Duodenal mucosa (tissue), 2 donors: ENCODE results near the gene GAGE1.
"Not testable (repeated sequence)": the region's sequence is repeated elsewhere in the genome, so short reads cannot be mapped to it uniquely, and the experiment has no call there.

Experiments
- H3K27ac ChIP-seq: one replicate; pipeline ENCODE4 v1.7.0; 2013; ENCODE audit warnings: low read depth, low read length
- H3K27me3 ChIP-seq, 2 donors: one replicate each; pipeline ENCODE4 v1.7.0; 2013; ENCODE audit warnings: low read length in 2 of 2, control low read depth in 1 of 2; ENCODE audit not compliant: insufficient read depth in 2 of 2, control insufficient read depth in 1 of 2
- H3K36me3 ChIP-seq, 2 donors: one replicate each; pipeline ENCODE4 v1.7.0; 2013; ENCODE audit warnings: low read length in 2 of 2, control low read depth in 1 of 2; ENCODE audit not compliant: insufficient read depth in 2 of 2, control insufficient read depth in 1 of 2
- H3K4me1 ChIP-seq, 2 donors: one replicate each; pipeline ENCODE4 v1.7.0; 2013; ENCODE audit warnings: low read length in 2 of 2, control low read depth in 1 of 2; ENCODE audit not compliant: insufficient read depth in 2 of 2, control insufficient read depth in 1 of 2
- H3K4me3 ChIP-seq, 2 donors: one replicate each; pipeline ENCODE4 v1.7.0; 2013; ENCODE audit warnings: low read length in 2 of 2, low read depth in 1 of 2
- H3K9ac ChIP-seq, 2 donors: one replicate each; pipeline ENCODE4 v1.7.0; 2013; ENCODE audit warnings: low read length in 2 of 2, low read depth in 1 of 2
- H3K9me3 ChIP-seq, 2 donors: one replicate each; pipeline ENCODE4 v1.7.0; 2013; ENCODE audit warnings: low read length in 2 of 2, control low read depth in 1 of 2; ENCODE audit not compliant: control insufficient read depth in 1 of 2

GAGE1 gene

GRCh38 chrX:49598720-49599119 lies at the start of gene GAGE1:
Gene GAGE1 (plus strand): TSS chrX:49599020. CDS start chrX:49600175, 1,155 bp downstream.
- not testable (repeated sequence) for H3K27ac ChIP-seq, H3K4me1 ChIP-seq, H3K36me3 ChIP-seq, H3K9ac ChIP-seq, H3K27me3 ChIP-seq, H3K9me3 ChIP-seq, H3K4me3 ChIP-seq

- H3K4me3 ChIP-seq, H3K27me3 ChIP-seq, H3K27ac ChIP-seq, H3K9me3 ChIP-seq, H3K36me3 ChIP-seq, H3K9ac ChIP-seq, H3K4me1 ChIP-seq: not testable (repeated sequence)
These were observed 47.8 kb upstream of the GAGE1 start, which contains the start of gene GAGE12E for GRCh38 chrX:49550989-49551388. Gene GAGE12E (plus strand): TSS chrX:49551289. CDS start chrX:49552444, 1,155 bp downstream.

- H3K4me1 ChIP-seq, H3K36me3 ChIP-seq, H3K9ac ChIP-seq, H3K27me3 ChIP-seq, H3K27ac ChIP-seq, H3K4me3 ChIP-seq, H3K9me3 ChIP-seq: not testable (repeated sequence)
These were observed 38.3 kb upstream of the GAGE1 start, which contains the start of gene GAGE12F for GRCh38 chrX:49560542-49560941. Gene GAGE12F (plus strand): TSS chrX:49560842. CDS start chrX:49561997, 1,155 bp downstream.

- H3K36me3 ChIP-seq, H3K9ac ChIP-seq, H3K4me3 ChIP-seq, H3K27me3 ChIP-seq, H3K4me1 ChIP-seq, H3K27ac ChIP-seq, H3K9me3 ChIP-seq: not testable (repeated sequence)
These were observed 30.1 kb upstream of the GAGE1 start for GRCh38 chrX:49568728-49569127.

GRCh38 chrX:49569152-49569551 lies 29.7 kb upstream of the GAGE1 start:
- not testable (repeated sequence) for H3K4me1 ChIP-seq, H3K9me3 ChIP-seq, H3K4me3 ChIP-seq, H3K27me3 ChIP-seq, H3K9ac ChIP-seq, H3K36me3 ChIP-seq, H3K27ac ChIP-seq

GRCh38 chrX:49570100-49570499 lies 28.7 kb upstream of the GAGE1 start, which contains the start of gene GAGE12G:
Gene GAGE12G (plus strand): TSS chrX:49570400. CDS start chrX:49571555, 1,155 bp downstream.
- not testable (repeated sequence) for H3K27me3 ChIP-seq, H3K36me3 ChIP-seq, H3K27ac ChIP-seq, H3K9me3 ChIP-seq, H3K4me3 ChIP-seq, H3K4me1 ChIP-seq, H3K9ac ChIP-seq

GRCh38 chrX:49579649-49580048 lies 19.2 kb upstream of the GAGE1 start, which contains the start of gene GAGE12H:
Gene GAGE12H (plus strand): TSS chrX:49579949. CDS start chrX:49581104, 1,155 bp downstream.
- not testable (repeated sequence) for H3K9ac ChIP-seq, H3K9me3 ChIP-seq, H3K27ac ChIP-seq, H3K4me1 ChIP-seq, H3K36me3 ChIP-seq, H3K27me3 ChIP-seq, H3K4me3 ChIP-seq

- H3K36me3 ChIP-seq, H3K27ac ChIP-seq, H3K27me3 ChIP-seq, H3K4me3 ChIP-seq, H3K4me1 ChIP-seq, H3K9me3 ChIP-seq, H3K9ac ChIP-seq: not testable (repeated sequence)
These were observed 9.6 kb upstream of the GAGE1 start, which contains the start of gene GAGE2A for GRCh38 chrX:49589196-49589595. Gene GAGE2A (plus strand): TSS chrX:49589496. CDS start chrX:49590651, 1,155 bp downstream.

GRCh38 chrX:49589769-49590478 lies 8.9 kb upstream of the GAGE1 start:
- H3K4me3 ChIP-seq, H3K27ac ChIP-seq, H3K9ac ChIP-seq, H3K9me3 ChIP-seq, H3K4me1 ChIP-seq, H3K36me3 ChIP-seq, H3K27me3 ChIP-seq: not testable (repeated sequence)

- not testable (repeated sequence) for H3K27me3 ChIP-seq, H3K27ac ChIP-seq, H3K4me3 ChIP-seq, H3K4me1 ChIP-seq, H3K9ac ChIP-seq, H3K9me3 ChIP-seq, H3K36me3 ChIP-seq
These were observed 8.3 kb upstream of the GAGE1 start for GRCh38 chrX:49590488-49590887.
